A673 (cell line): ENCODE data around the gene SCN2A. TPM values are rescaled to one million over a fixed set of nuclear protein-coding genes. Genes with fewer than 3 reads are reported as not detected.

Experiments used
- BruUV-seq: library from RNA; stranded (reverse); fragments of 400-500 nt; replicated peaks from 2 replicates; lab custom pipeline; 2021; lab: Mats Ljungman, UMichigan
- CTCF ChIA-PET: fragments of 300-600 bp; sonication (Branson Sonifier 250); formaldehyde crosslinking; loops from one replicate; lab custom pipeline; 2022; ENCODE audit warnings: antibody characterized with exemption; lab: Charles Lee
- POLR2A ChIA-PET: fragments of 300-600 bp; sonication (Branson Sonifier 250); formaldehyde crosslinking; loops from one replicate; lab custom pipeline; 2022; ENCODE audit warnings: antibody characterized with exemption; ENCODE audit not compliant: low non-redundant PET; lab: Charles Lee
- DNase-seq: peaks from one replicate; pipeline ENCODE4 v3.0.0-alpha.2; 2015; ENCODE audit warnings: low spot score
- H3K27ac ChIP-seq: fragments of 200-600 bp; sonication (generic); 2 replicates; pipeline ENCODE4 v1.5.1; 2016; ENCODE audit warnings: mixed run types, low read depth, mild to moderate bottlenecking, mixed read lengths, antibody characterized with exemption, low read length; ENCODE audit not compliant: poor library complexity, severe bottlenecking
- H3K27me3 ChIP-seq: fragments of 200-600 bp; sonication (generic); replicated peaks from 2 replicates; pipeline ENCODE4 v1.6.1; 2017; ENCODE audit warnings: mixed run types, low read depth, mild to moderate bottlenecking, mixed read lengths, antibody characterized with exemption, low read length; ENCODE audit not compliant: insufficient read depth, poor library complexity
- H3K36me3 ChIP-seq: fragments of 200-600 bp; sonication (generic); 2 replicates; pipeline ENCODE4 v1.6.1; 2016; ENCODE audit warnings: mixed run types, mild to moderate bottlenecking, mixed read lengths, antibody characterized with exemption, low read length; ENCODE audit not compliant: insufficient read depth, poor library complexity, severe bottlenecking
- H3K4me1 ChIP-seq: fragments of 200-600 bp; sonication (generic); 2 replicates; pipeline ENCODE4 v1.6.1; 2017; ENCODE audit warnings: mixed run types, mild to moderate bottlenecking, mixed read lengths, antibody characterized with exemption, low read length; ENCODE audit not compliant: insufficient read depth, poor library complexity, severe bottlenecking
- H3K4me3 ChIP-seq: fragments of 200-600 bp; sonication (generic); 2 replicates; pipeline ENCODE4 v1.5.1; 2016; ENCODE audit warnings: low read depth, mixed run types, mild to moderate bottlenecking, mixed read lengths, low read length; ENCODE audit not compliant: poor library complexity, severe bottlenecking
- H3K9me3 ChIP-seq: fragments of 200-600 bp; sonication (generic); 2 replicates; pipeline ENCODE4 v1.6.1; 2016; ENCODE audit warnings: mixed run types, low read depth, mild to moderate bottlenecking, mixed read lengths, antibody characterized with exemption, low read length; ENCODE audit not compliant: poor library complexity, severe bottlenecking
- EZH2 ChIP-seq: fragments of 200-600 bp; sonication (generic); IDR thresholded peaks from 2 replicates; pipeline ENCODE4 v1.6.1; 2017; ENCODE audit warnings: borderline replicate concordance, low read depth, mild to moderate bottlenecking, mixed read lengths, antibody characterized with exemption, low read length; ENCODE audit not compliant: poor library complexity, severe bottlenecking
- intact Hi-C: fragments of 100-400 bp; cut with micrococcal nuclease; formaldehyde crosslinking; loops from one replicate; pipeline ENCODE4 v1.10.0; 2022; ENCODE audit not compliant: unreplicated experiment
- total RNA-seq: library from RNA; stranded (reverse); gene quantifications from 2 replicates; pipeline ENCODE4 v1.2.3, GENCODE V29; 2021
- TF ChIP-seq, protein P1 (sequence below): fragments of 300-800, 200-600 bp; sonication (generic); conservative IDR thresholded peaks from 2 replicates; pipeline ENCODE4 v1.5.1; 2017; ENCODE audit warnings: low read depth, mild to moderate bottlenecking, antibody characterized with exemption, low read length, moderate library complexity, mixed read lengths

SCN2A gene
- total RNA-seq, 1 experiment from 2014 or later, result 0.73 TPM

DNA sequence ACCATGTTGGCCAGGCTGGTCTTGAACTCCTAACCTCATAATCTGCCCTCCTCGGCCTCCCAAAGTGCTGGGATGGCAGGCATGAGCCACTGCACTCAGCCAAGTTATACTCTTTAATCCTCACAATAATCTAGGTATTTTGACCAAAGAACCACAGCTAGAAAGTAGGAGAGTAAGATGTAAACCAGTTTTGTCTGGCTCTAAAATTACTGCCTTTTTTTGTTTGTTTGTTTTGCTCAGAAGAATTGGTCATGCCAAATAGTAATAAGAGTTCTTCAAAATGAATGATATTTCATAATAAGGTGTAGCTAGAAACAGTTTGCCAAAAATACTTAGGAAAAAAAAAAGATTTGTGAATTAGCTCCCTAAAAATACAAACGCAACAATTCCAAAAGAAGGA, 36.7 kb downstream of the SCN2A start:
- ChIA-PET POLR2A (no interaction called here), CTCF (no interaction called here)
- intact Hi-C loops, result no loop called here
- H3K9me3 ChIP-seq, result no peaks in the 10 kb centered on the region
- H3K36me3 ChIP-seq, result no peaks in the 10 kb centered on the region
- TF ChIP-seq, protein P1, sequence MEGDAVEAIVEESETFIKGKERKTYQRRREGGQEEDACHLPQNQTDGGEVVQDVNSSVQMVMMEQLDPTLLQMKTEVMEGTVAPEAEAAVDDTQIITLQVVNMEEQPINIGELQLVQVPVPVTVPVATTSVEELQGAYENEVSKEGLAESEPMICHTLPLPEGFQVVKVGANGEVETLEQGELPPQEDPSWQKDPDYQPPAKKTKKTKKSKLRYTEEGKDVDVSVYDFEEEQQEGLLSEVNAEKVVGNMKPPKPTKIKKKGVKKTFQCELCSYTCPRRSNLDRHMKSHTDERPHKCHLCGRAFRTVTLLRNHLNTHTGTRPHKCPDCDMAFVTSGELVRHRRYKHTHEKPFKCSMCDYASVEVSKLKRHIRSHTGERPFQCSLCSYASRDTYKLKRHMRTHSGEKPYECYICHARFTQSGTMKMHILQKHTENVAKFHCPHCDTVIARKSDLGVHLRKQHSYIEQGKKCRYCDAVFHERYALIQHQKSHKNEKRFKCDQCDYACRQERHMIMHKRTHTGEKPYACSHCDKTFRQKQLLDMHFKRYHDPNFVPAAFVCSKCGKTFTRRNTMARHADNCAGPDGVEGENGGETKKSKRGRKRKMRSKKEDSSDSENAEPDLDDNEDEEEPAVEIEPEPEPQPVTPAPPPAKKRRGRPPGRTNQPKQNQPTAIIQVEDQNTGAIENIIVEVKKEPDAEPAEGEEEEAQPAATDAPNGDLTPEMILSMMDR, result no peak
- no peak for TF ChIP-seq EZH2
- no TSS peak for BruUV-seq
- no peak overlapping the region for H3K27ac ChIP-seq
- H3K4me1 ChIP-seq, result peaks cover 5% of the 10 kb centered on the region
- no peak for DNase-seq
- no peaks in the 10 kb centered on the region for H3K27me3 ChIP-seq
- H3K4me3 ChIP-seq, result no peak overlapping the region

DNA sequence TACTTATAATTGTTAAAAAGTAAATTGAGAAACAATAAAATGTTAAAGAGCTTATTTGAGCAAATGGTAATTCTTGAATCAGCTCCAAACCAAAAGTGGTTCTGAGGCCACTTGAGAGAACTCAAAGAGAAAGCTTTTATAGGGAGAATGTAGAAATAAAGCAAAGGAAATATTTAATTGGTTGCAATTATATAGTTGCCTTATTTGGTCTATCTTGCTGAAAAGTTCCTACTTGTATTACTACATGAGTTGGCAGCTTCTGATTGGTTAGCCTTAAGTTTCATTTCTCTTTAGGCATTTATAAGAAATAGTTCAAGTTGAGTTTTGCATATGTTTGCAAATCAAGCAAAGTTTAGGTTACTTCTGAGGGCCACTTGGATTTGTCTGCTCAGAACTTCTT, 38.1 kb downstream of the SCN2A start:
- Histone ChIP-seq H3K36me3 (no peaks in the 10 kb centered on the region), H3K27ac (no peak overlapping the region), H3K9me3 (no peaks in the 10 kb centered on the region), H3K4me3 (no peak overlapping the region), H3K27me3 (no peaks in the 10 kb centered on the region), H3K4me1 (peaks cover 5% of the 10 kb centered on the region)
- CTCF ChIA-PET, result no interaction called here
- TF ChIP-seq, protein P1, result no peak
- no peak for TF ChIP-seq EZH2
- intact Hi-C loops, result no loop called here
- POLR2A ChIA-PET, result no interaction called here
- BruUV-seq, result no TSS peak
- peak; percentile 23 for DNase-seq

DNA sequence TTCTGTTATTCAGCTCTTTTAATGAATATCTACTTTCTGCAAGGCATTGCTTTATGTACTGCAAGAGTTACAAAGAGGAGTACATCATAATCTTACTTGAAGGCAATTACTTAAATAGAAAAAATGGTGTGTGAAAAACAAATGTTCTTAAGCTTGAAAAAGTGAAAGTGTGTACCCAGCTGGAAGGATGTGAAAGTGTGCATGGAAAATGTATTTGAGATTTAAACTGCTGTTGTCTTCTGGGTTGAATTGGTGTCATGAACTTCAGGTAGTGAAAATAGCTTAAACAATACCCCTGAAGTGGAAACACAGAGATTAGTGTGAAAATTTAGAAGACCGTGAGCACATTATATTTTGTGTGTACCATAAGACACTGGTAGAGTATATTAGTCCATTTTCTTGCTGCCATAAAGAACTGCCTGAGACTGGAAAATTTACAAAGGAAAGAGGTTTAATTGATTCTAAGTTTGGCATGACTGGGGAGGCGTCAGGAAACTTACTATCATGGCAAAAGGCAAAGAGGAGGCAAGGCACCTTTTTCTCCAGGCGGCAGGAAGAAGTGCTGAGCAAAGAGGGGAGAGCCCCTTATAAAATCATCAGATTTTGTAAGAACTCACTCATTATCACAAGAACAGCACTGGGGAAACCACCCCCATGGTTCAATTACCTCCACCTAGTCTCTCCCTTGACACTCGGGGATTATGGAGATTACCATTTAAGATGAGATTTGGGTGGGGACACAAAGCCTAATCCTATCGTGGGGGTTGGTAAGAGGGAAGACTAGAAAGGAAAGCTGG, 38.8 kb downstream of the SCN2A start:
- BruUV-seq, result no TSS peak

More for the DNA sequence above, 38.8 kb downstream of the SCN2A start:
- ChIA-PET POLR2A (no interaction called here), CTCF (no interaction called here)
- no peak for DNase-seq
- H3K9me3 ChIP-seq, result no peaks in the 10 kb centered on the region
- no peaks in the 10 kb centered on the region for H3K27me3 ChIP-seq
- H3K36me3 ChIP-seq, result no peaks in the 10 kb centered on the region
- H3K4me3 ChIP-seq, result no peak overlapping the region
- intact Hi-C loops, result no loop called here
- H3K4me1 ChIP-seq, result peaks cover 5% of the 10 kb centered on the region
- TF ChIP-seq, protein P1, result no peak
- TF ChIP-seq EZH2, result no peak
- no peak overlapping the region for H3K27ac ChIP-seq
